ENCODE data around the gene ZNF30. TPM values are rescaled to one million over a fixed set of nuclear protein-coding genes. Genes with fewer than 3 reads are reported as not detected.
A peak's percentile ranks its signal among the peaks of the same experiment; 100 is the strongest.

Gene ZNF30
- total RNA-seq, 1 donor from 2014 or later, result 6.2 TPM

- H3K4me3 Mint-ChIP-seq (ENCODE audit: unreplicated experiment), result no peak overlapping the region
- H3K27ac Mint-ChIP-seq (ENCODE audit: unreplicated experiment), result no peak overlapping the region
- peak; percentile 60 for DNase-seq (ENCODE audit: extremely low spot score, unreplicated experiment)
- peaks cover 20% of the 10 kb centered on the region for H3K4me1 Mint-ChIP-seq (ENCODE audit: unreplicated experiment)
- peaks cover 44% of the 10 kb centered on the region for H3K36me3 Mint-ChIP-seq (ENCODE audit: unreplicated experiment)
- peaks cover 28% of the 10 kb centered on the region for H3K9me3 Mint-ChIP-seq (ENCODE audit: unreplicated experiment)
- H3K27me3 Mint-ChIP-seq (ENCODE audit: unreplicated experiment), result no peaks in the 10 kb centered on the region
- no peak for TF ChIP-seq CTCF (IDR thresholded peaks at IDR 0.05)
These were observed 33.6 kb downstream of the ZNF30 start for GRCh38 chr19:34960103-34960805.

- peaks cover 24% of the 10 kb centered on the region for H3K9me3 Mint-ChIP-seq (ENCODE audit: unreplicated experiment)
- no peak overlapping the region for H3K27ac Mint-ChIP-seq (ENCODE audit: unreplicated experiment)
- H3K4me1 Mint-ChIP-seq (ENCODE audit: unreplicated experiment), result peaks cover 20% of the 10 kb centered on the region
- no peak for TF ChIP-seq CTCF (IDR thresholded peaks at IDR 0.05)
- DNase-seq (ENCODE audit: extremely low spot score, unreplicated experiment), result peak; percentile 53
- peaks cover 38% of the 10 kb centered on the region for H3K36me3 Mint-ChIP-seq (ENCODE audit: unreplicated experiment)
- no peaks in the 10 kb centered on the region for H3K27me3 Mint-ChIP-seq (ENCODE audit: unreplicated experiment)
- H3K4me3 Mint-ChIP-seq (ENCODE audit: unreplicated experiment), result no peak overlapping the region
These were observed 34.4 kb downstream of the ZNF30 start for GRCh38 chr19:34960940-34961679.

- H3K27ac Mint-ChIP-seq (ENCODE audit: unreplicated experiment), result no peak overlapping the region
- no peak for TF ChIP-seq CTCF (IDR thresholded peaks at IDR 0.05)
- peak; percentile 40 for DNase-seq (ENCODE audit: extremely low spot score, unreplicated experiment)
- H3K4me1 Mint-ChIP-seq (ENCODE audit: unreplicated experiment), result peaks cover 20% of the 10 kb centered on the region
- peaks cover 32% of the 10 kb centered on the region for H3K36me3 Mint-ChIP-seq (ENCODE audit: unreplicated experiment)
- H3K4me3 Mint-ChIP-seq (ENCODE audit: unreplicated experiment), result peak overlapping the region; percentile 82
- H3K27me3 Mint-ChIP-seq (ENCODE audit: unreplicated experiment), result no peaks in the 10 kb centered on the region
- H3K9me3 Mint-ChIP-seq (ENCODE audit: unreplicated experiment), result peaks cover 15% of the 10 kb centered on the region
These were observed 35.3 kb downstream of the ZNF30 start for GRCh38 chr19:34961775-34962686.

GRCh38 chr19:34962687-34963572, 36.2 kb downstream of the ZNF30 start:
- DNase-seq (ENCODE audit: extremely low spot score, unreplicated experiment), result peak; percentile 67
- Mint-ChIP-seq H3K4me1 (ENCODE audit: unreplicated experiment) (peaks cover 20% of the 10 kb centered on the region), H3K36me3 (ENCODE audit: unreplicated experiment) (peaks cover 26% of the 10 kb centered on the region)

More at GRCh38 chr19:34962687-34963572, 36.2 kb downstream of the ZNF30 start:
- Mint-ChIP-seq H3K4me3 (ENCODE audit: unreplicated experiment) (peak overlapping the region; percentile 82), H3K9me3 (ENCODE audit: unreplicated experiment) (peaks cover 12% of the 10 kb centered on the region), H3K27ac (ENCODE audit: unreplicated experiment) (peak overlapping the region; percentile 19), H3K27me3 (ENCODE audit: unreplicated experiment) (peaks cover 2% of the 10 kb centered on the region)
- no peak for TF ChIP-seq CTCF (IDR thresholded peaks at IDR 0.05)
